GM23338 (cell line): ENCODE results near the gene MYCBP2.

Source experiments
- CREB1 ChIP-seq: fragments of 250-450 bp; sonication (Bioruptor Pico); IDR thresholded peaks from 2 replicates; pipeline ENCODE4 v1.5.0; 2020; ENCODE audit warnings: low read depth, mild to moderate bottlenecking, moderate library complexity
- CTCF ChIP-seq, 2 experiments: fragments of 200-600 bp in 1 of 2; sonication (generic) in 1 of 2; conservative IDR thresholded peaks; 2 replicates each; pipeline versions ENCODE4 v1.5.1 to v1.6.1; 2016 to 2017; ENCODE audit warnings: antibody characterized with exemption in 2 of 2, low read depth in 2 of 2, mild to moderate bottlenecking in 2 of 2, moderate library complexity in 1 of 2
- EZH2 ChIP-seq: fragments of 200-600 bp; sonication (generic); IDR thresholded peaks from one replicate; pipeline ENCODE4 v1.8.0; 2017; ENCODE audit warnings: antibody characterized with exemption, mild to moderate bottlenecking, low read depth; ENCODE audit not compliant: unreplicated experiment
- EZH2phosphoT487 ChIP-seq: fragments of 200-600 bp; sonication (generic); IDR thresholded peaks from one replicate; pipeline ENCODE4 v1.8.1; 2018; ENCODE audit warnings: antibody characterized with exemption; ENCODE audit not compliant: unreplicated experiment
- POLR2AphosphoS5 ChIP-seq: IDR thresholded peaks from 2 replicates; pipeline ENCODE4 v1.6.1; 2016; ENCODE audit warnings: antibody characterized with exemption, low read depth

- TF ChIP-seq CTCF (conservative IDR thresholded peaks at IDR 0.05; ENCODE audit: low read depth in 2 of 2), result no peak
- TF ChIP-seq EZH2phosphoT487, result no peak
- no peak for TF ChIP-seq EZH2
- no peak for TF ChIP-seq POLR2AphosphoS5
- TF ChIP-seq CREB1 (CRISPR knock-in tag), result no peak
Measured at GRCh38 chr13:77124423-77124822, 202.5 kb downstream of the MYCBP2 start.
